Neutrophil (primary cell): ENCODE measurements around the gene TLCD2.
A peak's percentile ranks its signal among the peaks of the same experiment; 100 is the strongest.
"Not testable (repeated sequence)": the region's sequence is repeated elsewhere in the genome, so short reads cannot be mapped to it uniquely, and the experiment has no call there.

Source experiments
- H3K27ac ChIP-seq: fragments of 200-600 bp; sonication (generic); 2 replicates; pipeline ENCODE4 v1.5.1; 2016; ENCODE audit warnings: mild to moderate bottlenecking, moderate library complexity
- H3K27me3 ChIP-seq: fragments of 200-600 bp; sonication (generic); 2 replicates; pipeline ENCODE4 v1.6.0; 2016; ENCODE audit warnings: mild to moderate bottlenecking
- H3K36me3 ChIP-seq: fragments of 200-600 bp; sonication (generic); 2 replicates; pipeline ENCODE4 v1.5.1; 2017
- H3K4me1 ChIP-seq, 2 experiments: fragments of 200-600 bp in 1 of 2; sonication (generic) in 1 of 2; 1 replicate in 1 of 2; 2 replicates in 1 of 2; pipeline versions ENCODE4 v1.5.1 to v1.6.1; 2013 to 2016; ENCODE audit warnings: low read depth in 1 of 2, low read length in 1 of 2, mild to moderate bottlenecking in 1 of 2, moderate library complexity in 1 of 2; ENCODE audit not compliant: control insufficient read depth in 1 of 2, insufficient read depth in 1 of 2
- H3K4me3 ChIP-seq, 2 experiments: fragments of 200-600 bp in 1 of 2; sonication (generic) in 1 of 2; 1 replicate in 1 of 2; 2 replicates in 1 of 2; pipeline ENCODE4 v1.5.1; 2013 to 2016; ENCODE audit warnings: low read depth in 1 of 2, low read length in 1 of 2, mild to moderate bottlenecking in 1 of 2, moderate library complexity in 1 of 2
- H3K9me3 ChIP-seq: fragments of 200-600 bp; sonication (generic); 2 replicates; pipeline ENCODE4 v1.5.1; 2016
- TF ChIP-seq, protein P1 (sequence below): fragments of 200-600 bp; sonication (generic); IDR thresholded peaks from 2 replicates; pipeline ENCODE4 v1.5.1; 2016; ENCODE audit warnings: antibody characterized with exemption

The TLCD2 gene

DNA sequence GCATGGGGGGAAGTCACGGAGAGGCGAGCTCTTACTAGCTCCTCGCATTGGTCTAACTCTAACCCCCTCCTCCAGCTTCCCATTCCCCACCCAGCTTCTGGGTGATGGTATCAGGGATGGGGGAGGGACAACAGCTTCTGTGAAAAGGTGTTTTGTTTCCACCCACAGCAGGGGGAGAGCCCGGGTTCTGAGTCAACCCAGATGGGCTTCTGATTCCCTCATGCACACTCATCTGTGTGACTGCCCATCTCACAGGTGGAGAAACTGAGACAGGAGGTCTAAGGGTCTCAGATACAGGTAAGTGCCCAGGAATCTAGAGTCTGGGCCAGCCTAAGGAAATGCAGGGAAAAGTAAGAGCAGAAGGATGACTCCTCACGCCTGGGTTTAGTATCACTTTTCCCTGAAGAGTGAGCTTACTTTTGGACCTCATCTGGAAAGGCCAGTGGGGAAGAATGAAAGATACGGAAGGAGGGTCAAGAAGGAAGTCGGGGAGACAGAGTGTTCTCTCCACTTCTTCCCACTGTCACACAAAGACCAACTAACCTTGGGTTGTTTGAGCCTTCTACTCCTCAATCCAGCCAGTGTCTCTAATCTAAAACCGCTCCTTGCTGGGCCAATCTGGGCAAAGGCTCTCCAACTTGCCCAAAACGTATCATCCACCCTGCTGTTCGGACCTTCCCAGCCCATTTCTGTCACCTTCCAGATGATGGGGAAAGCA is 3.1 kb upstream of the TLCD2 start:
- TF ChIP-seq, protein P1, sequence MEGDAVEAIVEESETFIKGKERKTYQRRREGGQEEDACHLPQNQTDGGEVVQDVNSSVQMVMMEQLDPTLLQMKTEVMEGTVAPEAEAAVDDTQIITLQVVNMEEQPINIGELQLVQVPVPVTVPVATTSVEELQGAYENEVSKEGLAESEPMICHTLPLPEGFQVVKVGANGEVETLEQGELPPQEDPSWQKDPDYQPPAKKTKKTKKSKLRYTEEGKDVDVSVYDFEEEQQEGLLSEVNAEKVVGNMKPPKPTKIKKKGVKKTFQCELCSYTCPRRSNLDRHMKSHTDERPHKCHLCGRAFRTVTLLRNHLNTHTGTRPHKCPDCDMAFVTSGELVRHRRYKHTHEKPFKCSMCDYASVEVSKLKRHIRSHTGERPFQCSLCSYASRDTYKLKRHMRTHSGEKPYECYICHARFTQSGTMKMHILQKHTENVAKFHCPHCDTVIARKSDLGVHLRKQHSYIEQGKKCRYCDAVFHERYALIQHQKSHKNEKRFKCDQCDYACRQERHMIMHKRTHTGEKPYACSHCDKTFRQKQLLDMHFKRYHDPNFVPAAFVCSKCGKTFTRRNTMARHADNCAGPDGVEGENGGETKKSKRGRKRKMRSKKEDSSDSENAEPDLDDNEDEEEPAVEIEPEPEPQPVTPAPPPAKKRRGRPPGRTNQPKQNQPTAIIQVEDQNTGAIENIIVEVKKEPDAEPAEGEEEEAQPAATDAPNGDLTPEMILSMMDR: no peak
- Histone ChIP-seq H3K27ac (no peak overlapping the region), H3K4me3 (no peak overlapping the region), H3K9me3 (no peaks in the 10 kb centered on the region), H3K36me3 (peaks cover 22% of the 10 kb centered on the region), H3K4me1 (peaks cover 54 to 65% of the 10 kb centered on the region in 2 experiments), H3K27me3 (peaks cover 62% of the 10 kb centered on the region)

DNA sequence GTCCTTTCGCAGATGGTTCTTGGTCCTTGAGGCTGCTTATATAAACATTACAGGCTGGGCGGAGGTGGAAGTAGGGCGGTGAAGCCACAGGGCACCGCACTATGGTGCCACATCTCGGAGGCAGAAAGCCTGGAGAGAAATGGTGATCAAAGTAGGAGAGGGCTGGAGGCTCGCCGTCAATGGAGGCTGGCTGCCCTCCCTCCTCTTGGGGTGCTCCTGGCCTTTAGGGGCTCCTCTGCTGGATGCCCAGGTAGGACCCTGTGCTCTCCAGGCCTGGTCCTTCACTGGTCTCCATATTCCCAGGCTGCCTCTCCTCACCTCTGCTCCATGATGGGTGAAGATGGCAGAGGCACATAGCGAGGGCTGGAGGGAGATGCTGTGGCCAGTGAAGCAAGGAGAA is 2.1 kb upstream of the TLCD2 start:
- no peak overlapping the region for H3K27ac ChIP-seq
- TF ChIP-seq, protein P1: no peak
- peaks cover 45 to 54% of the 10 kb centered on the region in 2 experiments for H3K4me1 ChIP-seq
- H3K36me3 ChIP-seq: peaks cover 22% of the 10 kb centered on the region
- no peak overlapping the region for H3K4me3 ChIP-seq
- H3K27me3 ChIP-seq: peaks cover 72% of the 10 kb centered on the region
- H3K9me3 ChIP-seq: no peaks in the 10 kb centered on the region

DNA sequence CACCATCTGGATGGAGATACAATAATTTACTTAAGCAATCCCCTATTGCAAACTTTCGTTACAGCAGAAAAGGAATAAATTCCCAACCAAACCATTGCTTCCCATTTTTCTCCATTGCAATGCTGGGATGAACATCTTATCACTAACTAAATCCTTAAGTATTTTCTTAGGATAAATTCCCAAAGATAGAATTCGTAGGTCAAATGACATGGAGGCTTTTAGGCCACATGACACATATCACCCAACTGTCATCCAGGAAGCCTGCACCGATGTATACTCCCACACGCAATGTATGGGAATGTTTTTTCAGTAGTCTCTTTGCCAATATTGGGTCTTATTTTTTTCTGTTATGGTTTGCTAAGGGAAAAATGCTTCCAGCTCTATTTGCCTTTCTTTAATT is 1.6 kb upstream of the TLCD2 start:
- Histone ChIP-seq H3K4me3 (no peak overlapping the region), H3K9me3 (no peaks in the 10 kb centered on the region), H3K27ac (no peak overlapping the region), H3K4me1 (peaks cover 40 to 50% of the 10 kb centered on the region in 2 experiments), H3K27me3 (peaks cover 76% of the 10 kb centered on the region), H3K36me3 (peaks cover 22% of the 10 kb centered on the region)
- TF ChIP-seq, protein P1: no peak

DNA sequence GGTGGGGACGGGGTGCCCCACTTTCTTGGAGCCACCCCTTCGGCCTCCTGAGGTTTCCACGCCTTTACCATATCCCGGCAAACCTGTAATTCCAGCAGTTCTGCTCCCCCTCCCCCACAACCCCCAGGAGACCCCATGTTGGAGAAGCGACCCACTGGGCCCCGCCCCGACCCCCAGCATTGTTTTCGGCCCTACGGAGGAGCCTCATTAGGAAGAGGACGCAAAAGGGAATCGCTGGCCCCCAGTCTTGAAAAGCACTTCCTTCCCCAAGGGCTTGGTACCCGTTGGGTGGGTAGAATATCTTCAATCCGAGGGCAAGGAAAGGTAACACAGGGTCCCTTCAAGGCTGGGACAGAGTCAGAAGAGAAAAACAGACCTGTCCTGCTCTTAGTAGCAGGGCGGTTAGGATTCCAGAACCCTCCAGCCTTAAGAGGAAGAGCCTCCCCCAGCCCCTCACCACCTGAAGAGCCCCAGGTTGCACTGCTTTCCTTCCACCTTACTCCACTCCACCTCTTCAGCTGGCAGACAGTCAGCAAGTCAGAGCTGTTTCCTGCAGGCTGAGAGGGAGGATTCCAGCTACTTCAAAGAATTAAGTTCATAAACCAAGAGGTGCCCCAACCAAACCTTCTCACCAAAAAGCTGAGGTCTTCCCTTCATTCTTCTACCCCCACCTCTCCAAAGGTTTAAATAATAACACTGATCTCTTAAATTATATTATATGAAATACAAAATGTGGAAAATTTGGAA is 803 bp upstream of the TLCD2 start:
- TF ChIP-seq, protein P1: no peak
- Histone ChIP-seq H3K27me3 (peaks cover 85% of the 10 kb centered on the region), H3K4me1 (peaks cover 37 to 46% of the 10 kb centered on the region in 2 experiments), H3K27ac (no peak overlapping the region), H3K9me3 (no peaks in the 10 kb centered on the region), H3K4me3 (peak overlapping the region; percentile 58 to 62), H3K36me3 (peaks cover 22% of the 10 kb centered on the region)

DNA sequence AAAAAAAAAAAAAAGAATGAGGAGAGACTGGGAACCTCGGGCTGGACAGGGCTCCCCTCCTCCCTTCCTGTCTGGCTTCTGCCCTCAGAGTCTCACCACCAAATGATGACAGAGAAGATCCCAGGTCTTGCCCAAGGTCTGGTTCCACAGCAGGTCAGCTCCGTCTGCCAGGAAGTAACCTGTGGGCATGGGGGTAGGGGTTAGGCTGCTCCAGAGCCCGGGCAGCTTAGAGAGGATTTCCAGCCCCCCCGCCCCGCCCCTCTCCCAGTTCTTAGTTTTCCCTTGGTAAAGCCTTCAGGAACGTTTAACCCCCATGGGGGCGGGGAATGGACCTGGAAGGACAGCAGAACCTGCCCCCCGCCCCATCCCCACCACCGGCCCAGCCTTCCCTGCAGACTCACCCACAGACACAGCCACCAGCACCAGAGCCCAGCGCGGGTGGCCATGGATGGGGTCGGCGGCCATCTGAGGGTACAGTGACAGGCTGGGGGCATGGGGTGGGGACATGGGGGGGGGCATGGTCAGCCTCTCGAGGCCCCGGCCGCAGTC is 700 bp downstream of the TLCD2 start:
- H3K4me3 ChIP-seq: peak overlapping the region; percentile 58 to 62
- H3K27ac ChIP-seq: no peak overlapping the region

DNA sequence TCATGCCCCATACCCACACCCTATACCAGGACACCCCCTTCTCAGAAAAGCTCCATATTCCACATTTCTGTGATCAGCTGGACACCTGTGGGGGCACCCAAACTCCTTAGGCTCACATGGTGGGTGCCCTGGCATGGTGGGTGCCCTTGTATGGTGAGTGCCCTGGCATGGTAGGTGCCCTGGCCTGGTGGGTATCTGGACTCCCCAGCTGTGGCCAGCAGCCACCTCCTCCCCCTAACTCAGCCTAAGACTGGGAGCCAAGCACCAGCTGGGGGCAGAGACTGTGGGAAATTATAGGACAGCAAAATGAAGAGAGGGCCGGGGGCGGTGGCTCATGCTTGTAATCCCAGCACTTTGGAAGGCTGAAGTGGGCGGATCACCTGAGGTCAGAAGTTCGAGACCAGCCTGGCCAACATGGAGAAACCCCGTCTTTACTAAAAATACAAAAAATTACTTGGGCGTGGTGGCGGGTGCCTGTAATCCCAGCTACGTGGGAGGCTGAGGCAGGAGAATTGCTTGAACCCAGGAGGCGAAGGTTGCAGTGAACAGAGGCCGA is 1.3 kb downstream of the TLCD2 start:
- H3K36me3 ChIP-seq: peaks cover 22% of the 10 kb centered on the region
- not testable (repeated sequence) for H3K27ac ChIP-seq, H3K9me3 ChIP-seq
- H3K27me3 ChIP-seq: peaks cover 84% of the 10 kb centered on the region
- H3K4me3 ChIP-seq: peak overlapping the region in 1 of 2 experiments; percentile 28
- H3K4me1 ChIP-seq: peaks cover 22 to 29% of the 10 kb centered on the region in 2 experiments

More for the DNA sequence above, 700 bp downstream of the TLCD2 start:
- Histone ChIP-seq H3K36me3 (peaks cover 22% of the 10 kb centered on the region), H3K27me3 (peaks cover 87% of the 10 kb centered on the region), H3K9me3 (no peaks in the 10 kb centered on the region), H3K4me1 (peaks cover 28 to 35% of the 10 kb centered on the region in 2 experiments)
- TF ChIP-seq, protein P1: no peak
